NCI-H2081 treated with DMSO at 0.1 percent for 48 hours (cell line): ENCODE results near the gene FSTL4.
"Not testable (repeated sequence)": the region's sequence is repeated elsewhere in the genome, so short reads cannot be mapped to it uniquely, and the experiment has no call there.

Experiments used
- DNase-seq: peaks from one replicate; lab custom pipeline; 2025; lab: John Stamatoyannopoulos, UW

FSTL4 gene

GRCh38 chr5:133170756-133171387 is 441.5 kb downstream of the FSTL4 start:
- DNase-seq = not testable (repeated sequence)

GRCh38 chr5:133164759-133165158 is 447.6 kb downstream of the FSTL4 start:
- no peak for DNase-seq

DNA sequence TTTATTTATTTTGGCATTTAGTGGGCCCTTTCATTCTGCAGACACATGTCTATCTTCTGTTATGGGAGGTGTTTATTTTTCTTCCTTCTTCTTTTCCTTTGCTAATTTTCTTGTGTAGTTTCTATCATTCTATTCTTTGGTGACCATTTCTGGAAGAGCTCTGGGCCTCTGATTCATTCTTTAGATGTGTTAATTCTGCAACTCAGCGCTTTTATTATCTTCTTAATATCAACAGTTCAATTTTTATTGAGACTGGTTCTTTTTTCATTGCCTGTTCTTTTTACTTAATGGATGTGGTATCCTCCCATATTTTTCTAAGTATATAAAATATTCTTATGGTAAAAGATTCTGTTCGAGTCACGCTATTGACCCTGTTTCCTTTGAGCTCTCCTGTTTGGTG is 448.5 kb downstream of the FSTL4 start:
- no peak for DNase-seq

DNA sequence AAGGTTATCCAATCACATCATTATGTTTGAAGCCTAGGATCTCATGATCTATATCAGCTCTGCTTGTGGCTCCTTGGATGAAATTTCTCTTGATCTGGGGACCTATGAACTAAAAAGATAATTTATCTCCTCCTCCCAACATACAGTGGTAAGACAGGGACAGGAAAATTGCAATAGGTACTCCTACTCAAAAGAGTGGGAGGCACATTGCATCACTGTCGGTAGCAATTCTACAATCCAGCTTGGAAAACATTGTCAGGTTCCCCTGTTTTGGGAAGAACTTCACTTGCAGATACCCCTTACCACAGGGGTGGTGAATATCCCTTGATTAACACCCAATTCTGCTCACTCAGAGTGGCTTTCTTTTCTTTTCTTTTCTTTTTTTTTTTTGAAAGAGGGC is 452.8 kb downstream of the FSTL4 start:
- no peak for DNase-seq

- DNase-seq = no peak
These were observed 456.9 kb downstream of the FSTL4 start for GRCh38 chr5:133155326-133155969.

GRCh38 chr5:133154274-133155075 is 457.9 kb downstream of the FSTL4 start:
- no peak for DNase-seq

DNA sequence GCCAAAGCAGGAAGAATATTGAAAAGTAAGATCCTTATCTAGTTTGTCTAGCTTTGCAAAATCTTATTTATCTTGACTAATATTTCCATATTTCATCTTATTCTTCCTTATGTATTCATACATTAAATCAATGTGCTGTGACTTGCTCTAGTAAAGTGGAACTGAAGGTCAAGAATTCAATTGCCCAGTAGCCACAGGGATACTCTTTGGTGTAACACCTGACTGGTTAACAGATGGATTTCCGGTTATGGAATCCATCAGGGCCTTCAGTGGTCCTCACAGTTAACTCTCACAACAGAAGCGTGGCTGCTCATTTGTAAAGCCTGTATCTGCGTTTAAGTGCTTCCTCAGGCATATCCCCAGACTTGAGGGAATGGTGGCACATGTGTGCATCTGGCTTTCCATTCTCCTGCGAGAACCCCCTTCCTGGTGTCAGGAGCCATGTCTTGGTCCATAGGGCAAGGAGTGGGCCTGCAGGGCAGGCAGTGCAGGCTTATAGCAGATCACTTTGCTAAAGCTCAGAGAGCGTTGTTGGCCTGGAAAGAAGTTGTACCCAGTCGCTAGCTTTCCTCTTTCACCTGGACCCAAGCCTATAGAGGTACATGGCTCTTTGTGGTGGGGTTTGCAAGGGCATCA is 461.3 kb downstream of the FSTL4 start:
- no peak for DNase-seq

- no peak for DNase-seq
These were observed 463.0 kb downstream of the FSTL4 start for GRCh38 chr5:133149345-133149744.

DNA sequence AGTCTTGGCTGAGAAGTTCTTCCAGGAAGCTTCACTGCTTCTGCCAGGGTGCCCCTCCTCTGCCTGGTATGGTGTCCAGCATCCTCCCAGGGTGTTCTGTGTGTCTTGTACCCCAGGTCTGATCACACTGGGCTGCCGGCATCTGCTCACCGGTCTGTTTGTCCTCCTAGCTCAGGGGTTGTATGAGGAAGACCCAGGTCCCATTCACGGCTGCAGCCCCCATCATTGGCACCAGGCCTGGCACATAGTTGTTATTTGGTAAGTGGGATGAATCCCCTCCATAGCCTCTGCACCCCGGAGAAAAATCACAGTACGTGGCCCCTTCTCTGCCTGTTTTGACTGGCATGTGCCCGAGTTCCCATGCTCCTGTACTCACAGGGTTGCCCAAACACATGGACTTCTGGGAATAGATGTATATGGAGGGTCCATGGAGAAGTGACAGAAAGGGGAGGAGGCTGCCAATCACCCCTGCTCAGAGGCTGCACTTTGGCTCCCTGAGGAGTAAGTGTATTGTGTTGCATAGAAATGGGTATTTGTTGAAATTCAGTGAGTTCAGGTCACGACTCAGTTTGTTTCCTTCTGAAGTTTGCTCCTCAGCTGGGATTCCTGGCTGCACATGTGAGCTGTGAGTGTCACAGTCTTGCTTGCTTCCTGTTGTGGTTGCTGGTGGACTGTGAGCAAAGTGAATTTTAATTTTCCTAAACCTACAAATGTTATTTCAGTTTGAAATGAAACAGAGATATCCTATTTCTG is 464.4 kb downstream of the FSTL4 start:
- DNase-seq = no peak

- no peak for DNase-seq
These were observed 464.9 kb downstream of the FSTL4 start for GRCh38 chr5:133147411-133147810.
